ENCODE results near the gene DLG5.

DNA sequence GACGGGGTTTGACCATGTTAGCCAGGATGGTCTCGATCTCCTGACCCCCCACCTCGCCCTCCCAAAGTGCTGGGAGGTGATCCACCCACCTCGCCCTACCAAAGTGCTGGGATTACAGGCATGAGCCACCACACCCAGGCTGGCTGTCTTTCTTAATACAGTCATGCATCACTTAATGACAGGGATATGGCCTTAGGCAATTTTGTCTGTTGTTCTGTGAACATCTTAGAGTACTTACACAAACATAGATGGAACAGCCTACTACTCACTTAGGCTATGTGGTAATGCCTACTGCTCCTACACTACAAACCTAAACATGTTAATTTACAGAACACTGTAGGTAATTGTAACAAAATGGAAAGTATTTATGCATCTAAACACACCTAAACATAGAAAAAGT, 182.3 kb downstream of the DLG5 start:
- TF ChIP-seq CTCF (IDR thresholded peaks at IDR 0.05) (no peak), EP300 (IDR thresholded peaks at IDR 0.05) (no peak), POLR2AphosphoS5 (IDR thresholded peaks at IDR 0.05) (no peak), POLR2A (IDR thresholded peaks at IDR 0.05) (no peak)
